BE2C (cell line): ENCODE measurements around the gene YES1.

Source experiments
- DNase-seq: peaks from one replicate; pipeline ENCODE4 v3.0.0-alpha.2; 2020
- H3K27me3 ChIP-seq: fragments of 250-450 bp; sonication (Bioruptor Pico); 2 replicates; pipeline ENCODE4 v1.5.1; 2020; ENCODE audit warnings: mild to moderate bottlenecking
- H3K36me3 ChIP-seq: fragments of 250-450 bp; sonication (Bioruptor Pico); 2 replicates; pipeline ENCODE4 v1.5.1; 2020; ENCODE audit warnings: mild to moderate bottlenecking
- H3K4me1 ChIP-seq: fragments of 250-450 bp; sonication (Bioruptor Pico); 2 replicates; pipeline ENCODE4 v1.5.1; 2020
- H3K4me3 ChIP-seq: 2 replicates; pipeline ENCODE4 v1.5.1; 2011; ENCODE audit warnings: low read depth, low read length
- H3K9me3 ChIP-seq: fragments of 250-450 bp; sonication (Bioruptor Pico); 2 replicates; pipeline ENCODE4 v1.5.1; 2020
- TF ChIP-seq, protein P1 (sequence below): IDR thresholded peaks from 2 replicates; pipeline ENCODE4 v1.5.1; 2012; ENCODE audit warnings: mild to moderate bottlenecking, low read depth, low read length

Gene YES1

DNA sequence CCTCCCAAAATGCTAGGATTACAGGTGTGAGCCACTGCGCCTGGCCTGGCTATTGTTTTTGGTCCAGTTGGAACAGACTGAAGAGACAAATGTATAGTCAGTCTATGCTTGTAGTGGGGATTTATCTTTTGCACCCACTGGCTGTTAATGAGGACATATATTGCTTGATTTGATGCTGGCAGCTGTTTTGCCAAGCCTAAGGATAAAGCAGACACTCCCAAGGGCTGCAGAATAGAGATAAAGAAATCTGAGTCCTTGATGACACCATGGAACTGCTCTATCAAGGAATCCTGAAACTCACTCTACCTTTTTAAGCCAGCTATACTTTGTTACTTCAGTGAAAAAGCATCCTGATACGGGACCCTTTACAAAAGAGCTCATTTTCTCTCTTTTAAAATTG lies 56.5 kb downstream of the YES1 start:
- H3K9me3 ChIP-seq: no peaks in the 10 kb centered on the region
- no peak for DNase-seq
- no peaks in the 10 kb centered on the region for H3K27me3 ChIP-seq
- no peaks in the 10 kb centered on the region for H3K4me1 ChIP-seq
- TF ChIP-seq, protein P1, sequence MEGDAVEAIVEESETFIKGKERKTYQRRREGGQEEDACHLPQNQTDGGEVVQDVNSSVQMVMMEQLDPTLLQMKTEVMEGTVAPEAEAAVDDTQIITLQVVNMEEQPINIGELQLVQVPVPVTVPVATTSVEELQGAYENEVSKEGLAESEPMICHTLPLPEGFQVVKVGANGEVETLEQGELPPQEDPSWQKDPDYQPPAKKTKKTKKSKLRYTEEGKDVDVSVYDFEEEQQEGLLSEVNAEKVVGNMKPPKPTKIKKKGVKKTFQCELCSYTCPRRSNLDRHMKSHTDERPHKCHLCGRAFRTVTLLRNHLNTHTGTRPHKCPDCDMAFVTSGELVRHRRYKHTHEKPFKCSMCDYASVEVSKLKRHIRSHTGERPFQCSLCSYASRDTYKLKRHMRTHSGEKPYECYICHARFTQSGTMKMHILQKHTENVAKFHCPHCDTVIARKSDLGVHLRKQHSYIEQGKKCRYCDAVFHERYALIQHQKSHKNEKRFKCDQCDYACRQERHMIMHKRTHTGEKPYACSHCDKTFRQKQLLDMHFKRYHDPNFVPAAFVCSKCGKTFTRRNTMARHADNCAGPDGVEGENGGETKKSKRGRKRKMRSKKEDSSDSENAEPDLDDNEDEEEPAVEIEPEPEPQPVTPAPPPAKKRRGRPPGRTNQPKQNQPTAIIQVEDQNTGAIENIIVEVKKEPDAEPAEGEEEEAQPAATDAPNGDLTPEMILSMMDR: no peak
- H3K4me3 ChIP-seq: no peak overlapping the region
- H3K36me3 ChIP-seq: no peaks in the 10 kb centered on the region

DNA sequence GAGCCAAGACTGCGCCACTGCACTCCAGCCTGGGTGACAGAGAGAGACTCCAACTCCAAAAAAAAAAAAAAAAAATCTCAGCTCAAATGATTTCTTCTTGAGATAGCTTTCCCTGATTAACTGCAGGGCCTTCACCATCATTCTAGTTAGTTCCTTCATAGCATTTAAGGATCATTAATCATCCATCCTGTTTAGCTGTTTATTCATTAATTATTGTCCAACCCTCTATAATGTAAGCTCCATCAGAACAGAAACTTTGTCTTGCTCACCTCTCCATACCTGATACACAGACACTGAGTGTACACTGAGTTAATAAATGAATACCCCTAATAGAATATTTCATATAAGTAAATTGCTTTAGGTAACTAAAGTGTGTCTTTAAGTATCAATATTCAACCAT lies 57.4 kb downstream of the YES1 start:
- Histone ChIP-seq H3K9me3 (no peaks in the 10 kb centered on the region), H3K27me3 (no peaks in the 10 kb centered on the region), H3K36me3 (no peaks in the 10 kb centered on the region), H3K4me1 (no peaks in the 10 kb centered on the region), H3K4me3 (no peak overlapping the region)
- no peak for DNase-seq
- TF ChIP-seq, protein P1: no peak

DNA sequence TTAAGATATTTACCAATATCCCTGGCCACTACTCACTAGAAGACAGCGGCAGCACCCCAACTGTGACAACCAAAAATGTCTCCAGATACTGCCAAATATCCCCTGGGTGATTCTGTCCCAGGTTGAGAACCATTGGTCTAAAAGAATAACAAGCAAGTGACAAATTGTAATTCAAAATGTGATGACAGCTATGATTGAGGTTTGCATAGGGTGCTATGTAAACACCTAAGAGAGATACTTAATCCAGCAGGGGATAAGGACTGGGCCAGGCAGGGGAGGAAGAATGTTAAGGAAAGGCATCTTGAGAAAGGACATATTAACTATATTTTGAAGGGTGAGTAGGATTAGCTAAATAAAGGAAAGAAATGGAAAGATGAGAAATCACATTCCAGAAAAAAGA lies 61.6 kb downstream of the YES1 start:
- H3K4me3 ChIP-seq: no peak overlapping the region
- no peak for DNase-seq
- no peaks in the 10 kb centered on the region for H3K27me3 ChIP-seq
- TF ChIP-seq, protein P1: no peak
- no peaks in the 10 kb centered on the region for H3K36me3 ChIP-seq
- H3K9me3 ChIP-seq: no peaks in the 10 kb centered on the region
- H3K4me1 ChIP-seq: no peaks in the 10 kb centered on the region

DNA sequence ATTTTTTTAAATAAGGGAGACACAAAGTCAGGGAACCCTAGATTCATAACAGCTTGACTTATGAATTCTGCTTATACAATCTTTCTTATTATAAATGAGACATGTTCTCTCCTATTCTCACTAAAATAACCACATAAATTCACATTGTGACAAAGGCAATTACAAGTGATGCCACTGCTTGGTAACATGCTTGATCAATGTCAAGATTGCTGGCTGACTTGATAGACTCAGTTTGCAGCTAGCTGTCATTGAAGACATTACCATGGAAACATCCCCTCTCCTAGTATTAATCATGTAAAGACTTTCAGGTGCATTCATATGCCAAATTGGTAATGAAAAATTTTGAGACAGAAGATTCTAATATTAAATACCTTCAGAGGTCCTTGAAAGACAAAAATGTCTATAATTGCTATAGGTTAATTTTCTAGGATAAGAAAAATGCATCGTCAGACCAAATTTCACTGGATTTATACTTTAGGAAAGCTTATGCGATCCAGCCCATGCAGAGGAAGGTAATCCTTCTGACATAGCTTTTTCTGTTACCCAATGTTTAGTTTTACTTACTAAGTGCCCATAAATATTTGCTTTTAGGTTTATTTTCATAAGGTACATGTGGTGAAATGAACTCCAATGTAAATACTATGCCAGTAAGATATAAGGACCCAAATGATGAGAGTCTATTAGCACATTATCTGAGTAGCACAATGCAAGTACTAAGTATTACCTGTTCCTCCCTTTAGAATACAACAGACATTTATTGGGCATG lies 67.0 kb downstream of the YES1 start:
- H3K9me3 ChIP-seq: no peaks in the 10 kb centered on the region
- TF ChIP-seq, protein P1: no peak
- no peak overlapping the region for H3K4me3 ChIP-seq
- no peaks in the 10 kb centered on the region for H3K4me1 ChIP-seq
- no peaks in the 10 kb centered on the region for H3K27me3 ChIP-seq
- no peaks in the 10 kb centered on the region for H3K36me3 ChIP-seq
- no peak for DNase-seq

DNA sequence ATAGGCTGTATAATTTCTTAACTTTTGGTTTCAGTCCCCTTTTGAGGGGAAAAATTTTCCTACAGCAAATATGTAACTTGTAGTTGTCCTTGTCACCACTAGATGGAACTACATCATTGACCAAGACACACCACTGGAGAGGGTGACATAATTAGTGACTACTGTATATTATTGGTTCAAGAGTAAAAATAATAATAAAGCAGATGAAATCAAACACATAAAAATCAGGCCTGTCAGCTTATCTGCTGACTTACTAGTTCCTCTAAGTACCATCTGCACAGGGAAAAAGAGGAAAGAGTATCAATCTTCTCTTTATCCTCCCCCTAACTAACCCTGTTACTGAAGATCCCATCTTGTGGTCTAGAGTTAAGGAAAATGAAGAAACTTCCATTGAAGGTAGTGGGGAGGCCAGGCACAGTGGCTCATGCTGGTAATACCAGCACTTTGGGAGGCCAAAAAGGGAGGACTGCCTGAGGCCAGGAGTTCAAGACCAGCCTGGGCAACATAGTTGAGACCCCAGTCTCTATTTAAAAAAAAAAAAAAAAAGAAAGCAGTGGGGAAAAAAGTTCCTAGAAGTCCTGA lies 70.0 kb downstream of the YES1 start:
- H3K9me3 ChIP-seq: no peaks in the 10 kb centered on the region
- no peak overlapping the region for H3K4me3 ChIP-seq
- H3K4me1 ChIP-seq: no peaks in the 10 kb centered on the region
- TF ChIP-seq, protein P1: peak; percentile 58
- no peak for DNase-seq
- no peaks in the 10 kb centered on the region for H3K27me3 ChIP-seq
- H3K36me3 ChIP-seq: no peaks in the 10 kb centered on the region

DNA sequence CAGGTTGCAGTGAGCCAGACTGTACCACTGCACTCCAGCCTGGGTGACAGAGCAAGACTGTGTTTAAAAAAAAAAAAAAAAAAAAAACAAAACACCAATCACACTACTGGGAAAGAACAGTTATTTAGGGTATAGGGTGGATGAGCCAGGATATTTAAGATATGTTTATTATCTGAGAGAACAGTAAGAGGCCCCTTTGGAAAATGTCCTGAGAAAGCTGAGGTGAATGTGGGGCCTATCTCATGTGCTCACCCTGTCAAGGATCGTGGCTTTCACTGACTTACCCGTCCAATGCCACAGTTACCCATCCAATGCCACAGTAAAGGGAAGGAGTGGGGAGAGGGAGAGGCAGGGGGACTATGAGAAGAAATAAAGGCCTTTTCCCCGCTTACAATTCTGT lies 79.7 kb downstream of the YES1 start:
- Histone ChIP-seq H3K4me3 (no peak overlapping the region), H3K36me3 (no peaks in the 10 kb centered on the region), H3K27me3 (no peaks in the 10 kb centered on the region), H3K9me3 (no peaks in the 10 kb centered on the region), H3K4me1 (no peaks in the 10 kb centered on the region)
- TF ChIP-seq, protein P1: no peak
- DNase-seq: no peak
